ENCODE results near the gene TSC22D2. TPM values are rescaled to one million over a fixed set of nuclear protein-coding genes. Genes with fewer than 3 reads are reported as not detected.

TSC22D2 gene
- total and polyA plus RNA-seq, 2 of the 4 experiments (the other 2 are of a cell fraction): 12.2 to 20.5 TPM

- H3K23ac ChIP-seq (ENCODE audit: low read depth, low read length): peak overlapping the region; percentile 42; the same call in 1 of the 2 replicates
- peak overlapping the region; percentile 29 for H2AFZ ChIP-seq (replicated peaks; ENCODE audit: low read length, poor library complexity)
- peaks cover 4% of the 10 kb centered on the region for H3K4me1 ChIP-seq (ENCODE audit: control insufficient read depth, insufficient read depth, low read length)
- no peak overlapping the region for H3K27ac ChIP-seq (ENCODE audit: insufficient read depth, low read length)
- H3K79me1 ChIP-seq (ENCODE audit: low read depth in 1 of 2, low read length in 2 of 2): peaks cover 5 to 14% of the 10 kb centered on the region in 2 experiments; a peak in 3 of 4 replicates
- BruUV-seq (replicated peaks): no TSS peak
- ATAC-seq (ENCODE audit: low read depth) (no peak), DNase-seq (no peak)
- H4K5ac ChIP-seq (ENCODE audit: low read depth, low read length): no peak overlapping the region; the same call in 1 of the 2 replicates
- peak overlapping the region; percentile 65; the same call in 1 of the 2 replicates for H2BK20ac ChIP-seq (ENCODE audit: low read depth, low read length)
- intact Hi-C loops (cut with micrococcal nuclease): no loop called here
- H2AK5ac ChIP-seq (ENCODE audit: low read depth, low read length): peak overlapping the region; percentile 61; the same call in 1 of the 2 replicates
- TF ChIP-seq BHLHE40 (IDR thresholded peaks at IDR 0.05; ENCODE audit: low read depth, low read length) (no peak), RAD21 (IDR thresholded peaks at IDR 0.05; ENCODE audit: low read length) (no peak), RCOR1 (IDR thresholded peaks at IDR 0.05; ENCODE audit: insufficient replicate concordance, low read length) (no peak), ELK1 (IDR thresholded peaks at IDR 0.05; ENCODE audit: borderline replicate concordance, low read depth, low read length) (no peak), RFX5 (IDR thresholded peaks at IDR 0.05; ENCODE audit: low read depth, low read length) (no peak), USF2 (IDR thresholded peaks at IDR 0.05; ENCODE audit: low read depth, low read length) (no peak), NFE2L2 (IDR thresholded peaks at IDR 0.05; ENCODE audit: low read depth, low read length) (no peak), FOS (IDR thresholded peaks at IDR 0.05; ENCODE audit: low read depth, low read length) (no peak), CEBPB (IDR thresholded peaks at IDR 0.05; ENCODE audit: low read depth, low read length) (no peak), MAZ (IDR thresholded peaks at IDR 0.05; ENCODE audit: borderline replicate concordance, low read depth, low read length) (no peak), CTCF (conservative IDR thresholded peaks at IDR 0.05; ENCODE audit: low read depth, low read length) (no peak), MAFK (IDR thresholded peaks at IDR 0.05; ENCODE audit: low read depth, low read length) (no peak), CHD1 (IDR thresholded peaks at IDR 0.05; ENCODE audit: low read depth, low read length) (no peak), POLR2A (IDR thresholded peaks at IDR 0.05; ENCODE audit: low read depth, low read length) (no peak), MXI1 (IDR thresholded peaks at IDR 0.05; ENCODE audit: borderline replicate concordance, low read depth, low read length) (no peak), SMC3 (IDR thresholded peaks at IDR 0.05; ENCODE audit: low read depth, low read length) (no peak)
- no peaks in the 10 kb centered on the region for H3K27me3 ChIP-seq (ENCODE audit: control insufficient read depth, insufficient read depth, low read length)
- H3K9ac ChIP-seq (ENCODE audit: low read depth, low read length): no peak overlapping the region
- ChIA-PET CTCF (interaction anchor here (0.9 kb wide), 1 partner anchor 39 kb away, joined by 3 read pairs; no protein-coding TSS in a partner anchor), POLR2A (ENCODE audit: unreplicated experiment) (no interaction called here)
- no peak overlapping the region for H3K4me3 ChIP-seq (ENCODE audit: insufficient read depth, low read depth, low read length)
- no peaks in the 10 kb centered on the region for H3K36me3 ChIP-seq (ENCODE audit: control insufficient read depth, insufficient read depth, low read length)
- dilution Hi-C loops (cut with HindIII; ENCODE audit: low sequenced_read_pairs, unreplicated experiment): no loop called here
- H3K14ac ChIP-seq (replicated peaks; ENCODE audit: low read depth, low read length): peak overlapping the region; percentile 56
- H3K9me1 ChIP-seq (ENCODE audit: insufficient read depth, low read length): 0 out of 2 replicates have a peak, but pooled peaks cover 4% of the 10 kb centered on the region
- no peak overlapping the region for H3K18ac ChIP-seq (ENCODE audit: low read depth, low read length)
- peak overlapping the region; percentile 42 for H2BK120ac ChIP-seq (ENCODE audit: low read depth, low read length)
- no peak overlapping the region for H2AK9ac ChIP-seq (replicated peaks; ENCODE audit: low read depth, low read length, poor library complexity)
- H2BK15ac ChIP-seq (ENCODE audit: low read depth, low read length): peak overlapping the region; percentile 56; the same call in 1 of the 3 replicates
- no peaks in the 10 kb centered on the region for H3K9me3 ChIP-seq (ENCODE audit: control insufficient read depth, insufficient read depth, low read length)
- H4K20me1 ChIP-seq (ENCODE audit: insufficient read depth, low read length): no peaks in the 10 kb centered on the region
- no peak overlapping the region for H3K4me2 ChIP-seq (ENCODE audit: low read depth, low read length)
- H4K91ac ChIP-seq (ENCODE audit: insufficient read depth, low read depth, low read length): no peak overlapping the region; the same call in 1 of the 2 replicates
- H2BK5ac ChIP-seq (ENCODE audit: low read depth, low read length, poor library complexity, severe bottlenecking): no peak overlapping the region
- no peak overlapping the region for H3K56ac ChIP-seq (ENCODE audit: extremely low read depth, insufficient read depth, low read length)
- H3K4ac ChIP-seq (ENCODE audit: low read depth, low read length): peak overlapping the region; percentile 60
- in situ Hi-C loops (cut with MboI; ENCODE audit: low sequenced_read_pairs): no loop called here
- H4K8ac ChIP-seq (ENCODE audit: low read depth in 2 of 2, low read length in 2 of 2): no peak overlapping the region; a peak in 1 of 4 replicates
Observed at GRCh38 chr3:150367757-150368156, 40.3 kb upstream of the TSC22D2 start.
